Ishikawa (cell line): ENCODE results near the gene TXNRD1.

ENCODE experiments used
- CEBPB ChIP-seq: IDR thresholded peaks from 2 replicates; pipeline ENCODE4 v1.6.1; 2012
- CREB1 ChIP-seq: IDR thresholded peaks from 2 replicates; pipeline ENCODE4 v1.6.1; 2012; ENCODE audit warnings: low read depth
- EP300 ChIP-seq: IDR thresholded peaks from 2 replicates; pipeline ENCODE4 v1.6.1; 2012; ENCODE audit warnings: borderline replicate concordance
- FOXM1 ChIP-seq: IDR thresholded peaks from 2 replicates; pipeline ENCODE4 v1.6.1; 2012; ENCODE audit warnings: low read depth, borderline replicate concordance
- NFIC ChIP-seq: IDR thresholded peaks from 2 replicates; pipeline ENCODE4 v1.6.1; 2012
- RAD21 ChIP-seq: IDR thresholded peaks from 2 replicates; pipeline ENCODE4 v1.6.1; 2012; ENCODE audit warnings: low read depth
- TAF1 ChIP-seq: IDR thresholded peaks from 2 replicates; pipeline ENCODE4 v1.6.1; 2012; ENCODE audit warnings: low read depth, mild to moderate bottlenecking
- USF1 ChIP-seq: IDR thresholded peaks from 2 replicates; pipeline ENCODE4 v1.6.1; 2012
- YY1 ChIP-seq: IDR thresholded peaks from 2 replicates; pipeline ENCODE4 v1.6.1; 2012; ENCODE audit warnings: low read depth
- TF ChIP-seq, protein P1 (sequence below): IDR thresholded peaks from 2 replicates; pipeline ENCODE4 v1.6.1; 2012

GRCh38 chr12:104166465-104166864, 49.1 kb upstream of the TXNRD1 start:
- TF ChIP-seq, protein P1, sequence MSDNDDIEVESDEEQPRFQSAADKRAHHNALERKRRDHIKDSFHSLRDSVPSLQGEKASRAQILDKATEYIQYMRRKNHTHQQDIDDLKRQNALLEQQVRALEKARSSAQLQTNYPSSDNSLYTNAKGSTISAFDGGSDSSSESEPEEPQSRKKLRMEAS = no peak
- no peak for TF ChIP-seq USF1
- no peak for TF ChIP-seq FOXM1
- TF ChIP-seq CREB1 = no peak
- TF ChIP-seq RAD21 = no peak
- no peak for TF ChIP-seq EP300
- TF ChIP-seq NFIC = no peak
- no peak for TF ChIP-seq CEBPB
- no peak for TF ChIP-seq TAF1
- no peak for TF ChIP-seq YY1
